ENCODE data around the gene CACNA1G. TPM values are rescaled to one million over a fixed set of nuclear protein-coding genes. Genes with fewer than 3 reads are reported as not detected.

Gene CACNA1G
- total RNA-seq, 2 donors from 2014 or later: 0.07 to 0.19 TPM

GRCh38 chr17:50638606-50638965 is 78.1 kb downstream of the CACNA1G start:
- Histone ChIP-seq H3K4me3 (no peak overlapping the region), H3K27me3 (no peaks in the 10 kb centered on the region), H3K27ac (peak overlapping the region; percentile 86), H3K9me3 (no peaks in the 10 kb centered on the region), H3K4me1 (peaks cover 34% of the 10 kb centered on the region), H3K36me3 (no peaks in the 10 kb centered on the region), H3K9ac (ENCODE audit: low read depth in 2 of 2, low read length in 2 of 2) (peak overlapping the region in 1 of 2 donors; percentile 99)
- intact Hi-C loops (cut with DNase I): no loop called here
- TF ChIP-seq, protein P1, sequence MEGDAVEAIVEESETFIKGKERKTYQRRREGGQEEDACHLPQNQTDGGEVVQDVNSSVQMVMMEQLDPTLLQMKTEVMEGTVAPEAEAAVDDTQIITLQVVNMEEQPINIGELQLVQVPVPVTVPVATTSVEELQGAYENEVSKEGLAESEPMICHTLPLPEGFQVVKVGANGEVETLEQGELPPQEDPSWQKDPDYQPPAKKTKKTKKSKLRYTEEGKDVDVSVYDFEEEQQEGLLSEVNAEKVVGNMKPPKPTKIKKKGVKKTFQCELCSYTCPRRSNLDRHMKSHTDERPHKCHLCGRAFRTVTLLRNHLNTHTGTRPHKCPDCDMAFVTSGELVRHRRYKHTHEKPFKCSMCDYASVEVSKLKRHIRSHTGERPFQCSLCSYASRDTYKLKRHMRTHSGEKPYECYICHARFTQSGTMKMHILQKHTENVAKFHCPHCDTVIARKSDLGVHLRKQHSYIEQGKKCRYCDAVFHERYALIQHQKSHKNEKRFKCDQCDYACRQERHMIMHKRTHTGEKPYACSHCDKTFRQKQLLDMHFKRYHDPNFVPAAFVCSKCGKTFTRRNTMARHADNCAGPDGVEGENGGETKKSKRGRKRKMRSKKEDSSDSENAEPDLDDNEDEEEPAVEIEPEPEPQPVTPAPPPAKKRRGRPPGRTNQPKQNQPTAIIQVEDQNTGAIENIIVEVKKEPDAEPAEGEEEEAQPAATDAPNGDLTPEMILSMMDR (IDR thresholded peaks at IDR 0.05): no peak
- no peak for DNase-seq

- no peaks in the 10 kb centered on the region for H3K36me3 ChIP-seq
- H3K9me3 ChIP-seq: no peaks in the 10 kb centered on the region
- no peaks in the 10 kb centered on the region for H3K27me3 ChIP-seq
- H3K4me1 ChIP-seq: peaks cover 34% of the 10 kb centered on the region
- peak overlapping the region; percentile 24 to 99 for H3K9ac ChIP-seq (ENCODE audit: low read depth in 2 of 2, low read length in 2 of 2)
- peak overlapping the region; percentile 86 for H3K27ac ChIP-seq
- DNase-seq: peak; percentile 98
- TF ChIP-seq, protein P1 (IDR thresholded peaks at IDR 0.05): no peak
- no peak overlapping the region for H3K4me3 ChIP-seq
- intact Hi-C loops (cut with DNase I): no loop called here
Observed at GRCh38 chr17:50638966-50639713, 78.6 kb downstream of the CACNA1G start.

DNA sequence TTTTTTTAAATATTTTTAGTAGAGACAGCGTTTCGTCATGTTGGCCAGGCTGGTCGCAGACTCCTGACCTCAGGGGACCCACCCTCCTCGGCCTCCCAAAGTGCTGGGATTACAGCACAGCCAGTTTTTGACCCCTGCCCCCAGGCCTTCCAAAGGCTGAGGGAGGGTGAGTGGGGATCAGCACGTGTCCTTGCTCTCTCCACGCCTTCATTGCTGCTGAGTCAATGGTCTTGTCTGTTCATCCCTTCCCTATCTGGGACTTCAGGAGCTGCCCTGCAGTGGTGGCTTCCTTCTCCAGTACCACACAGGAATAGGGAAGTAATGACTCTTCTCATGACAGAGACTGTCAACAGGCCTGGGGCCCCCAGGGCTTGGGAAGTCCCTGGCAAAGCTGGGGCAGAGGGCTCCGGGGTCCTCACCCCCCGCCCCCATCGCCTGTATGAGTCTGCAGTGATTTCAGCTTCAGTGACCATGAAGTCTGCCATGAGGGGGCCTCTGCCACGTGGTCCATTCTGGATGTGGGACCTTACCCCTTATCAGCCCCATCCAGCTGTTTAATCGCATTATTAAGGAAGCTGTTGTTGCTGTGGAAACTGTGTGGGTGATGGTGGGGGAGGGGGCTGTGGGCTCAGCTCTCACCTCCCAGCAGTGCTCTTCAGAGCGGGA is 80.3 kb downstream of the CACNA1G start:
- intact Hi-C loops (cut with DNase I): no loop called here
- H3K27ac ChIP-seq: no peak overlapping the region
- no peaks in the 10 kb centered on the region for H3K36me3 ChIP-seq
- no peaks in the 10 kb centered on the region for H3K9me3 ChIP-seq
- H3K4me3 ChIP-seq: no peak overlapping the region
- TF ChIP-seq, protein P1 (IDR thresholded peaks at IDR 0.05): no peak
- H3K27me3 ChIP-seq: no peaks in the 10 kb centered on the region
- peaks cover 34% of the 10 kb centered on the region for H3K4me1 ChIP-seq
- H3K9ac ChIP-seq (ENCODE audit: low read depth in 2 of 2, low read length in 2 of 2): no peak overlapping the region
- peak; percentile 43 for DNase-seq

DNA sequence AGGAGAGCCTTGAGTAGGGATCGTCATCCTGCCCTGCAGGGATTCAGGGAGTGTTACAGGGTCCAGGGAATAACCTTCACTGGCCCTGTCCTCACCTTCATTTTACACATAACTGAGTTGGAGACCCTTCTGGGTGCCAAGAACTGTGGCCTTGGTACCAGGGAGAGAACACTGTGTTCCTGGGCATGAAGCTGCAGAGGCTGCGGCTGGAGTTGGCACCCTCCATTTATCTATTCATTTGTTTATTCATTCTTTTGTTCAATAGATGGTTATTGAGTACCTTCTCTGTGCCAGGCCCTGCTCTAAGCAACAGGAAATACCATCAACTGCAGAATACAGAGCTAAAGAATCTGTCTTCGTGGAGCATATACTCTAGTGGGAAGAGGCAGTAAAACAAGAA is 80.8 kb downstream of the CACNA1G start:
- Histone ChIP-seq H3K27ac (no peak overlapping the region), H3K4me1 (peaks cover 34% of the 10 kb centered on the region)
- no peak for DNase-seq

DNA sequence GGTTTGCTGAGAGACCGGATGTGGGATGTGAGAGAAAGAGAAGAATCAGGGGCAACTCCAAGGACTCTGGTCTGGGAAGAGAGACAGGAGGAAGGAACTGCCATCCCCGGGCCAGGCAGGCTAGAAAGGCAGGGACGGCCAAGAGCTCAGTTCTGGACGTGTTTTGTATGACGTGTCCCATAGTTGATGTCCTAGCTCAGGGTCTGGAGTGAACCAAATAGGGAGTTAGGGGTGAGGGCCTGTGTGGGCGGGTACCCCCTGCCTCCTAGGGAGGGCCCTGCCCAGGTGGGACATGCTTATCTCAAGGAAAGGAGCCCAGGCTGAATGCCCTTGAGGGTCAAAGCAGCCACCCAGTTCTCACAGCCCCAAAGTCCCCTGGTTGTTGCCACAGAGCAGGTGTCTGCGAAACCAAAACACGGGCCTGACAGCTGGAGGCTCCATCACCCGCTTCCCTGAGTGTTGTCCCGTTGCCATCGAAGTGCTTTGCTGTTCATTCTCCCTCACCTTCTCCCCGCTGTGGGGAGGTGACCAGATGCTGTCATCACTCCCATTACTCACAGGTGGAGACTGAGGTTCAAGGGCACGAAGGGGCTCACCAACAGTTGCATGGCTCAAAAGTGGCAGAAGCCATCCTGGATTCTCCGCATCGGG is 81.7 kb downstream of the CACNA1G start:
- intact Hi-C loops (cut with DNase I): no loop called here
- no peaks in the 10 kb centered on the region for H3K36me3 ChIP-seq
- TF ChIP-seq, protein P1 (IDR thresholded peaks at IDR 0.05): no peak
- peaks cover 34% of the 10 kb centered on the region for H3K4me1 ChIP-seq
- DNase-seq: no peak
- H3K27me3 ChIP-seq: no peaks in the 10 kb centered on the region
- H3K9me3 ChIP-seq: no peaks in the 10 kb centered on the region
- H3K27ac ChIP-seq: no peak overlapping the region
- H3K4me3 ChIP-seq: no peak overlapping the region
- H3K9ac ChIP-seq (ENCODE audit: low read depth in 2 of 2, low read length in 2 of 2): peak overlapping the region in 1 of 2 donors; percentile 63

More for the DNA sequence above, 80.8 kb downstream of the CACNA1G start:
- TF ChIP-seq, protein P1 (IDR thresholded peaks at IDR 0.05): no peak
- no peaks in the 10 kb centered on the region for H3K27me3 ChIP-seq
- H3K9ac ChIP-seq (ENCODE audit: low read depth in 2 of 2, low read length in 2 of 2): no peak overlapping the region
- no peaks in the 10 kb centered on the region for H3K36me3 ChIP-seq
- H3K4me3 ChIP-seq: no peak overlapping the region
- no peaks in the 10 kb centered on the region for H3K9me3 ChIP-seq
- intact Hi-C loops (cut with DNase I): no loop called here

Measured in colonic mucosa (tissue), 4 donors.